K562 (cell line): ENCODE results near the gene FARSA. TPM values are rescaled to one million over a fixed set of nuclear protein-coding genes. Genes with fewer than 3 reads are reported as not detected.

ENCODE experiments used
- CEBPZ ChIP-seq: fragments of 150-350 bp; IDR thresholded peaks from 2 replicates; pipeline ENCODE4 v1.6.1; 2014; ENCODE audit warnings: low read depth, mild to moderate bottlenecking, low read length, borderline replicate concordance
- GTF2A2 ChIP-seq: IDR thresholded peaks from 2 replicates; pipeline ENCODE4 v1.6.1; 2016; ENCODE audit warnings: mild to moderate bottlenecking, missing genetic modification characterization, missing compliant biosample characterization
- HDAC8 ChIP-seq: fragments of 450-650 bp; IDR thresholded peaks from 2 replicates; pipeline ENCODE4 v1.6.1; 2016; ENCODE audit warnings: mild to moderate bottlenecking, missing genetic modification characterization, moderate library complexity, missing compliant biosample characterization
- PHTF2 ChIP-seq: fragments of 250-450 bp; sonication (Bioruptor Pico); IDR thresholded peaks from 2 replicates; pipeline ENCODE4 v1.5.0; 2021; ENCODE audit warnings: mild to moderate bottlenecking
- POLR2AphosphoS2 ChIP-seq: IDR thresholded peaks from 2 replicates; pipeline ENCODE4 v1.6.1; 2012; ENCODE audit warnings: low read length, improper control_type of control experiment
- RFX5 ChIP-seq: IDR thresholded peaks from 2 replicates; pipeline ENCODE4 v1.6.1; 2011; ENCODE audit warnings: low read depth, mild to moderate bottlenecking, improper control_type of control experiment, low read length
- TARDBP ChIP-seq: fragments of 450-650 bp; IDR thresholded peaks from 2 replicates; pipeline ENCODE4 v1.6.1; 2016
- TOE1 ChIP-seq, 2 experiments: fragments of 450-650 bp in 1 of 2; sonication (generic) in 1 of 2; formaldehyde crosslinking in 1 of 2; IDR thresholded peaks; 2 replicates each; pipeline versions ENCODE4 v1.7.1 to v1.8.0; 2016 to 2022; ENCODE audit warnings: borderline replicate concordance in 2 of 2, mild to moderate bottlenecking in 2 of 2, antibody characterized with exemption in 1 of 2, inconsistent platforms in 1 of 2, low read depth in 1 of 2, missing genetic modification reagents in 1 of 2, moderate library complexity in 1 of 2
- YY1 ChIP-seq, 3 experiments: IDR thresholded peaks; 2 replicates each; pipeline ENCODE4 v1.6.1; 2011; ENCODE audit warnings: low read length in 2 of 3, mild to moderate bottlenecking in 2 of 3, moderate library complexity in 2 of 3, borderline replicate concordance in 1 of 3, control low read depth in 1 of 3, low read depth in 1 of 3; ENCODE audit not compliant: insufficient read depth in 3 of 3, insufficient replicate concordance in 2 of 3, control insufficient read depth in 1 of 3, insufficient read length in 1 of 3; ENCODE audit errors: extremely low read depth in 1 of 3
- ZBTB17 ChIP-seq: fragments of 450-650 bp; formaldehyde crosslinking; IDR thresholded peaks from 2 replicates; pipeline ENCODE4 v1.4.0; 2020; ENCODE audit warnings: mild to moderate bottlenecking
- ZNF184 ChIP-seq: sonication (generic); formaldehyde crosslinking; IDR thresholded peaks from 2 replicates; pipeline ENCODE4 v1.5.0; 2020; ENCODE audit warnings: missing genetic modification reagents
- ZNF212 ChIP-seq: fragments of 450-650 bp; formaldehyde crosslinking; IDR thresholded peaks from 2 replicates; pipeline ENCODE4 v1.4.0; 2020; ENCODE audit warnings: mild to moderate bottlenecking
- polyA plus RNA-seq, 8 experiments: library from polyadenylated mRNA; depleted of rRNA in 4 of 8; stranded (reverse) in 5 of 8; unstranded in 3 of 8; fragments of >200 nt; fragmentation: Nextera tagmentation in 2 of 8; fragmentation: Illumina TruSeq in 1 of 8; extraction: Ambion mirVana in 2 of 8; extraction: Trizol in 1 of 8; gene quantifications; 2 replicates each; pipeline versions ENCODE4 v1.2.1 to v1.2.3, GENCODE V29; 2011 to 2014; ENCODE audit warnings: inconsistent platforms in 1 of 8, missing spikeins in 1 of 8
- total RNA-seq, 7 experiments: library from RNA; depleted of rRNA in 6 of 7; stranded (reverse); fragments of >200 nt in 6 of 7; fragmentation: Illumina TruSeq in 2 of 7; extraction: Trizol in 2 of 7; gene quantifications; 2 replicates each; pipeline versions ENCODE4 v1.2.1 to v1.2.3, GENCODE V29; 2011 to 2021; ENCODE audit warnings: low replicate concordance in 1 of 7
- TF ChIP-seq, protein P1 (sequence below): fragments of 450-650 bp; IDR thresholded peaks from 2 replicates; pipeline ENCODE4 v1.7.1; 2018; ENCODE audit warnings: mild to moderate bottlenecking, low read depth; ENCODE audit not compliant: partially characterized antibody
- TF ChIP-seq, protein P2 (sequence below): fragments of 200-400 bp; formaldehyde crosslinking; IDR thresholded peaks from 2 replicates; pipeline ENCODE4 v1.6.1; 2017; ENCODE audit warnings: mild to moderate bottlenecking, low read depth, low read length, moderate library complexity
- TF ChIP-seq, protein P3 (sequence below): fragments of 150-350 bp; conservative IDR thresholded peaks from 2 replicates; pipeline ENCODE4 v1.6.1; 2014; ENCODE audit warnings: low read length

The FARSA gene
- total and polyA plus RNA-seq, 9 of the 15 experiments (the other 6 are each of a cell fraction or from before 2014, with no cell fraction given), result 25.2 to 237 (median 89.6) TPM

DNA sequence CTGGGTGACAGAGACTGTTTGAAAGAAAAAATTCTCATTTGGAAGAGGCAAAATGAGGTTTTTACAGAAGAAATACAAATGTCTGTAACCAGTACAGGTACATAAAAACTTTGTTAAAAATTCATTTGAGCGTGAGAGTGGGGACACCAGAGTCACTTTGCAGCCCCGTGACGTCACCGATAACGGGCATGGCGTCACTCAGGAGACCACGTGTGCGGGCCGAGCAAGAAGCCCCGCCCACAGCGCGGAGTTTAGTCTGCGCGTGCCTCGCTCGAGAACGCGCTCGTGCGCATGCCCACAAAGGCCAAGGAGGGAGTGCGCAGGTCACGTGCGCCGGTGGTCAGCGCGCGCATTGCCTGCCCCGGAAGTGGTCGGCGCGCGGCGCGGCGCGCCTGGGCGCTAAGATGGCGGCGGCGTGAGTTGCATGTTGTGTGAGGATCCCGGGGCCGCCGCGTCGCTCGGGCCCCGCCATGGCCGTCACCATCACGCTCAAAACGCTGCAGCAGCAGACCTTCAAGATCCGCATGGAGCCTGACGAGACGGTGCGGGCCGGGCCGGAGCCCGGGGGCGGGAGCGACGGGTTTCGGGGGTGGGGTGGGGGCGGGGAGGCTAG lies 12.1 kb upstream of the FARSA start, which contains the start of gene RAD23A (continued):
- TF ChIP-seq, protein P1, sequence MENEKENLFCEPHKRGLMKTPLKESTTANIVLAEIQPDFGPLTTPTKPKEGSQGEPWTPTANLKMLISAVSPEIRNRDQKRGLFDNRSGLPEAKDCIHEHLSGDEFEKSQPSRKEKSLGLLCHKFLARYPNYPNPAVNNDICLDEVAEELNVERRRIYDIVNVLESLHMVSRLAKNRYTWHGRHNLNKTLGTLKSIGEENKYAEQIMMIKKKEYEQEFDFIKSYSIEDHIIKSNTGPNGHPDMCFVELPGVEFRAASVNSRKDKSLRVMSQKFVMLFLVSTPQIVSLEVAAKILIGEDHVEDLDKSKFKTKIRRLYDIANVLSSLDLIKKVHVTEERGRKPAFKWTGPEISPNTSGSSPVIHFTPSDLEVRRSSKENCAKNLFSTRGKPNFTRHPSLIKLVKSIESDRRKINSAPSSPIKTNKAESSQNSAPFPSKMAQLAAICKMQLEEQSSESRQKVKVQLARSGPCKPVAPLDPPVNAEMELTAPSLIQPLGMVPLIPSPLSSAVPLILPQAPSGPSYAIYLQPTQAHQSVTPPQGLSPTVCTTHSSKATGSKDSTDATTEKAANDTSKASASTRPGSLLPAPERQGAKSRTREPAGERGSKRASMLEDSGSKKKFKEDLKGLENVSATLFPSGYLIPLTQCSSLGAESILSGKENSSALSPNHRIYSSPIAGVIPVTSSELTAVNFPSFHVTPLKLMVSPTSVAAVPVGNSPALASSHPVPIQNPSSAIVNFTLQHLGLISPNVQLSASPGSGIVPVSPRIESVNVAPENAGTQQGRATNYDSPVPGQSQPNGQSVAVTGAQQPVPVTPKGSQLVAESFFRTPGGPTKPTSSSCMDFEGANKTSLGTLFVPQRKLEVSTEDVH, result peak; percentile 95
- TF ChIP-seq GTF2A2 (tag) (no peak), HDAC8 (tag) (no peak; the same call in 1 of the 2 replicates), ZBTB17 (CRISPR knock-in tag) (peak; percentile 84), TARDBP (peak; percentile 98), ZNF184 (CRISPR knock-in tag) (no peak), PHTF2 (no peak; the same call in 1 of the 2 replicates), CEBPZ (no peak), YY1 (IDR thresholded peaks at IDR 0.05; ENCODE audit: borderline replicate concordance in 1 of 3, control insufficient read depth in 1 of 3, extremely low read depth in 1 of 3, insufficient read depth in 3 of 3, insufficient read length in 1 of 3, insufficient replicate concordance in 2 of 3, low read depth in 1 of 3, low read length in 2 of 3) (peak; percentile 95 to 99 (median 98)), RFX5 (peak; percentile 72; the same call in 1 of the 2 replicates), ZNF212 (CRISPR knock-in tag) (no peak; the same call in 1 of the 2 replicates), POLR2AphosphoS2 (peak; percentile 100), TOE1 (IDR thresholded peaks at IDR 0.05; ENCODE audit: borderline replicate concordance) (peak; percentile 97), TOE1 (CRISPR knock-in tag; IDR thresholded peaks at IDR 0.05; ENCODE audit: borderline replicate concordance, low read depth) (peak; percentile 87; the same call in 1 of the 2 replicates)
- TF ChIP-seq, protein P2, sequence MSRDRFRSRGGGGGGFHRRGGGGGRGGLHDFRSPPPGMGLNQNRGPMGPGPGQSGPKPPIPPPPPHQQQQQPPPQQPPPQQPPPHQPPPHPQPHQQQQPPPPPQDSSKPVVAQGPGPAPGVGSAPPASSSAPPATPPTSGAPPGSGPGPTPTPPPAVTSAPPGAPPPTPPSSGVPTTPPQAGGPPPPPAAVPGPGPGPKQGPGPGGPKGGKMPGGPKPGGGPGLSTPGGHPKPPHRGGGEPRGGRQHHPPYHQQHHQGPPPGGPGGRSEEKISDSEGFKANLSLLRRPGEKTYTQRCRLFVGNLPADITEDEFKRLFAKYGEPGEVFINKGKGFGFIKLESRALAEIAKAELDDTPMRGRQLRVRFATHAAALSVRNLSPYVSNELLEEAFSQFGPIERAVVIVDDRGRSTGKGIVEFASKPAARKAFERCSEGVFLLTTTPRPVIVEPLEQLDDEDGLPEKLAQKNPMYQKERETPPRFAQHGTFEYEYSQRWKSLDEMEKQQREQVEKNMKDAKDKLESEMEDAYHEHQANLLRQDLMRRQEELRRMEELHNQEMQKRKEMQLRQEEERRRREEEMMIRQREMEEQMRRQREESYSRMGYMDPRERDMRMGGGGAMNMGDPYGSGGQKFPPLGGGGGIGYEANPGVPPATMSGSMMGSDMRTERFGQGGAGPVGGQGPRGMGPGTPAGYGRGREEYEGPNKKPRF, result no peak
- TF ChIP-seq, protein P3, sequence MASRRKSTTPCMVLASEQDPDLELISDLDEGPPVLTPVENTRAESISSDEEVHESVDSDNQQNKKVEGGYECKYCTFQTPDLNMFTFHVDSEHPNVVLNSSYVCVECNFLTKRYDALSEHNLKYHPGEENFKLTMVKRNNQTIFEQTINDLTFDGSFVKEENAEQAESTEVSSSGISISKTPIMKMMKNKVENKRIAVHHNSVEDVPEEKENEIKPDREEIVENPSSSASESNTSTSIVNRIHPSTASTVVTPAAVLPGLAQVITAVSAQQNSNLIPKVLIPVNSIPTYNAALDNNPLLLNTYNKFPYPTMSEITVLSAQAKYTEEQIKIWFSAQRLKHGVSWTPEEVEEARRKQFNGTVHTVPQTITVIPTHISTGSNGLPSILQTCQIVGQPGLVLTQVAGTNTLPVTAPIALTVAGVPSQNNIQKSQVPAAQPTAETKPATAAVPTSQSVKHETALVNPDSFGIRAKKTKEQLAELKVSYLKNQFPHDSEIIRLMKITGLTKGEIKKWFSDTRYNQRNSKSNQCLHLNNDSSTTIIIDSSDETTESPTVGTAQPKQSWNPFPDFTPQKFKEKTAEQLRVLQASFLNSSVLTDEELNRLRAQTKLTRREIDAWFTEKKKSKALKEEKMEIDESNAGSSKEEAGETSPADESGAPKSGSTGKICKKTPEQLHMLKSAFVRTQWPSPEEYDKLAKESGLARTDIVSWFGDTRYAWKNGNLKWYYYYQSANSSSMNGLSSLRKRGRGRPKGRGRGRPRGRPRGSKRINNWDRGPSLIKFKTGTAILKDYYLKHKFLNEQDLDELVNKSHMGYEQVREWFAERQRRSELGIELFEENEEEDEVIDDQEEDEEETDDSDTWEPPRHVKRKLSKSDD, result no peak
